Pulmonary artery endothelial cell (primary cell): ENCODE data around the gene CMYA5. TPM values are rescaled to one million over a fixed set of nuclear protein-coding genes. Genes with fewer than 3 reads are reported as not detected.
"Not testable (repeated sequence)": the region's sequence is repeated elsewhere in the genome, so short reads cannot be mapped to it uniquely, and the experiment has no call there.

Source experiments
- DNase-seq: peaks from one replicate; pipeline ENCODE4 v3.0.0-alpha.2; 2011; ENCODE audit warnings: low read depth, low spot score
- total RNA-seq: library from RNA; depleted of rRNA; stranded (reverse); fragments of >200 nt; gene quantifications from 2 replicates; pipeline ENCODE4 v1.2.3, GENCODE V29; 2014

CMYA5 gene
- total RNA-seq, 1 donor from 2014 or later, result under 0.01 TPM

GRCh38 chr5:79702606-79703380 is 13.2 kb downstream of the CMYA5 start:
- no peak for DNase-seq

DNA sequence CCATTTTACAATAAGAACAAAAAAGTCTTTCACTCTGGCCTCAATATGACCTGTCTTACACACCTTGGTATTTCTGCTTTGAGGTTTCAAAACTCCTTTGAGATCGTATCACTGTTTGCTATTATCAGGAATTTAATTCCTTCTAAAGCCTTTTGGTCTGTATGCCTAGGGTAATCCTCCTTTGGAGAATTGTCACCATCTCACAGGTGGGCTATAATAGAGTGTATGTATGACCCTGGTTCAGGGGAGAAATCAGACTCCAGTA is 13.7 kb downstream of the CMYA5 start:
- no peak for DNase-seq

GRCh38 chr5:79704553-79704952 is 14.9 kb downstream of the CMYA5 start:
- no peak for DNase-seq

- no peak for DNase-seq
Observed at GRCh38 chr5:79705632-79706031, 16.0 kb downstream of the CMYA5 start.

GRCh38 chr5:79706317-79706716 is 16.7 kb downstream of the CMYA5 start:
- not testable (repeated sequence) for DNase-seq

DNA sequence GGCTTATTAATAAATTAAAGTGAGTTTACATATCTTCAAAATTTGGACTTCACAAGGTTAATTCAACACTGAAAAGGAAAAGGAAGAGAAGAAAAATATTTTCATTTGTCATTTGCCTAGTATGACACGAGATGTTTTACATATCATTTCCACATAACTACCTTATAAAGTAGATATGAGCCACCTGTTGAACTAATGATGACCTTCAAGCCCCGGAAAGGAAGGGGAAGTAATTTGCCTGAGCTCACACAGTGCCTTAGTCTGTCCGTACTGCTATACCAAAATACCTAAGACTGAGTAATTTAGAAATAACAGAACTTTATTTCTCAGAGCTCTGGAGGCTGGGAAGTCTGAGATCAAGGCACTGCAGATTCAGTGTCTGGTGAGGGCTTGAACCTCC is 17.9 kb downstream of the CMYA5 start:
- no peak for DNase-seq

DNA sequence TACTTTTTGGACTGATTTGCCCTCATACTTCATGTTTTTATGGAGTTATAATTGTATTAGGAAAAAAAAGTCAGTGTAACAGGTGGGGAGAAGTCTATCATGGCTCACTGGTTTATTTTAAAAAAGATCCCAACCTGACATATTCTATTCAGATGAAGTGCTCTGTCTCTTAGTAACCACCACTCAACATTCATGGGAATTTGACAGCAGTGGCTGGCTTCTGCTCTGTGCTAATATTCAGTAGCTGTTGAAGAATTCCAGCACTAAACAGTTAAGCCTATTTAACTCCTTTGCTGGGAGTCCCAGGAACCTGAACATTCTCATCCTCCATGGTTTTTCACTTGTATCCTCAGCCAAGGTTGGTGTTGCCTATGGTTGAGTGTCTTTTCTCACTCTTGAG is 23.1 kb downstream of the CMYA5 start:
- DNase-seq, result no peak

GRCh38 chr5:79713727-79714126 is 24.1 kb downstream of the CMYA5 start:
- DNase-seq, result no peak

DNA sequence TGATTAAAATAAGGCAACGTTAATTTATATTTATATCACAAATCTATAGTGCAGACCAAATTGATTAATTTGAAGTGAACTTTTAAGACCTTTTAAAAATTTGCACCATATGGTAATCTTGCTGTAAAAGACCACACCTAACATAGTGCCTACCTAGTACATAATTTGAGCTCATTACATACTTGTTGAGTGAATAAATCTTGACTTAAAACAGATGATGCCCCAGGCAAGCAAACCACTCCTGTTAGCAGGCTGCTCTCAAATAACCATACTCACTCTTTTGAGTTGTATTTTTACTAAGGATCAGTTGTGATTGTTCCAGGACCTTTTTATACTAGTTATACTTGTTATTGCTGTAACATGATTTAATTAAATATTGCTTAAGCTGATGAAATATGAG is 27.2 kb downstream of the CMYA5 start:
- DNase-seq, result no peak

- no peak for DNase-seq
Observed at GRCh38 chr5:79720096-79720495, 30.5 kb downstream of the CMYA5 start.

DNA sequence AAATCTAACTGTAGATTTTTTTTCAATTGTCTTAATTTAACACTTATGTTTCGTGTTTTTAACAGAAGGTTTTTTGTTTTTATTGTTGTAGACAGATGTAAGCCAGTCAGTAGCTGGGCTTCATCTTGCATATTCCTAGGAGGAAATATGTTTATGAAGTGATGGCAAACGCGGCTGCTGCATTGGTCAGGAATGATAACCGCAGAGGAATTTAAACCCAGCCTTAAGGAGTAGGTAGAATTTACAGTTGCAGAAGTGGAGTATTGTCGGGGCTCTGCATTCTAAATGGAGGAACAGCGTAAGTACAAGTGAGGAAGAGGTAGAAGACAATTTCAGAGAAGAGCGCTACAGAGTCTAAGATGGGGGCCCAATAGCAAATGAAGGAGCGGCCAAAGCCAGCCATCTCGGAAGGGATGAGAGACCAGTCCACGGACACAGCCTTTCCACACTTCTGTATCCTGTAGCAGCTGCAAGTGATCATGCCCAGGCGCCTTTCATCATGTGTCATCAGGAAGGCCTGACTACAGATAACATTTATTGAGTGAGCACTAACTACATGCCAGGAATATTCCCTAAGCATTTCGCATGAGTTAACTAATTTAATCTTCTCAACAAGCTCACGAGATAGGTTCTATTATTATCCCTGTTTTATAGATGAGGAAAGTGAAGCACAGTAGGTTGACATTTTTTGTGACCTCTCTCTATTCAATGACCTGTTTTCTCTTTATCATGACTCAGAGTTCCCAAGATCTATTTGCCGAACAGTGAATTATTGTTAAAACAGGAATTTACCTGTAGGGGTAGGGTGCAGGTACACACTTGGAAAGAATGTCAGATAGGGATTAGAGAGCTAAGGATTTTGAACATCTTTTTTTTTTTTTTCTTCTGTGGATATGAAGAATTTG is 38.1 kb downstream of the CMYA5 start:
- no peak for DNase-seq

- DNase-seq, result no peak
Observed at GRCh38 chr5:79728396-79728795, 38.8 kb downstream of the CMYA5 start.

DNA sequence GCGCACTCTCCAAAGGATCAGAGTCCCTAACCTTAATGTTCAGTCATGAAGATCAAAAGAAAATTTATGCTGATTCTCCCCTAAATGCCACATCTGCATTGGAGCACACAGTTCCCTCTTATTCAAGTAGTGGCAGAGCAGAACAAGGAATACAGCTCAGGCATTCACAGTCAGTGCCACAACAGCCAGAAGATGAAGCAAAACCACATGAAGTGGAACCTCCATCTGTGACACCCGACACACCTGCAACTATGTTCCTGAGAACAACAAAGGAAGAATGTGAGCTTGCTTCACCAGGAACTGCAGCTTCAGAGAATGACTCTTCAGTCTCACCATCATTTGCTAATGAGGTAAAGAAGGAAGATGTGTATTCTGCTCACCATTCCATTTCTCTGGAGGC is 40.0 kb downstream of the CMYA5 start:
- DNase-seq, result no peak

DNA sequence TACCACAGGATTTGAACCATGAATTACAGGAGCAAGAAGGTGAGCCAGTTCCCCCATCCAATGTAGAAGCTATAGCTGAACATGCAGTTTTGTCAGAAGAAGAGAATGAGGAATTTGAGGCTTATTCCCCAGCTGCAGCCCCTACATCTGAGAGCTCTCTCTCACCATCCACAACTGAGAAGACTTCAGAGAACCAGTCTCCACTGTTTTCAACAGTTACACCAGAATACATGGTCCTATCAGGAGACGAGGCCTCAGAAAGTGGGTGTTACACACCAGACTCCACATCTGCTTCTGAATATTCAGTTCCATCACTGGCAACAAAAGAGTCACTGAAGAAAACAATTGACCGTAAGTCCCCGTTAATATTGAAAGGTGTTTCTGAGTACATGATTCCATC is 40.9 kb downstream of the CMYA5 start:
- DNase-seq, result no peak

- DNase-seq, result no peak
Observed at GRCh38 chr5:79731775-79732174, 42.1 kb downstream of the CMYA5 start.

- DNase-seq, result no peak
Observed at GRCh38 chr5:79736528-79737514, 47.2 kb downstream of the CMYA5 start.

GRCh38 chr5:79738349-79738748 is 48.7 kb downstream of the CMYA5 start:
- no peak for DNase-seq

GRCh38 chr5:79742549-79743136 is 53.0 kb downstream of the CMYA5 start:
- no peak for DNase-seq

GRCh38 chr5:79743846-79744605 is 54.4 kb downstream of the CMYA5 start:
- DNase-seq, result no peak

- DNase-seq, result no peak
Observed at GRCh38 chr5:79745255-79745654, 55.6 kb downstream of the CMYA5 start.
